NCI-H128 (cell line): Measurements from ENCODE around the gene SPO11.
"Not testable (repeated sequence)": the region's sequence is repeated elsewhere in the genome, so short reads cannot be mapped to it uniquely, and the experiment has no call there.

Source experiments
- DNase-seq: peaks from one replicate; lab custom pipeline; 2025; ENCODE audit not compliant: unreplicated experiment; lab: John Stamatoyannopoulos, UW

SPO11 gene

DNA sequence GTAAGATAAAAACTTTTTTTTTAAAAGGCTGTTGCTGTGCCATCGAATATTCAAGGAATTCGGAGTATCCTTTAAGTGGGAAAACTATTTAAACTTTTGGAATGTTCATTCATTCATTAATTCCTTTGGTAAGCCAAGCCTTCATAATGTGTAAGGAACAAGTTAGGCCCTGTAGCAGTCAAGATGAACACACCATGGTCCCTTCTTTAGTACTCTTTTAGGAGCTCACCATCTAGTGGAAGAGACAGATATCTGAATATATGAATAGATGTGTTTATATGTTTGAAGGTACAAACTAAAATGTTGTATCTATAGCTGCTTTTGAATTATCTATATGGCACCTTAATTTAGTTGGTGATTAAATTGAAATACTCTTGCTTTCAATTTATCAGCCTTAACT lies 5.8 kb downstream of the SPO11 start:
- DNase-seq, result no peak

- DNase-seq, result no peak
These were observed 12.1 kb downstream of the SPO11 start for GRCh38 chr20:57341663-57342062.

GRCh38 chr20:57342829-57343228 lies 13.2 kb downstream of the SPO11 start:
- DNase-seq, result no peak

DNA sequence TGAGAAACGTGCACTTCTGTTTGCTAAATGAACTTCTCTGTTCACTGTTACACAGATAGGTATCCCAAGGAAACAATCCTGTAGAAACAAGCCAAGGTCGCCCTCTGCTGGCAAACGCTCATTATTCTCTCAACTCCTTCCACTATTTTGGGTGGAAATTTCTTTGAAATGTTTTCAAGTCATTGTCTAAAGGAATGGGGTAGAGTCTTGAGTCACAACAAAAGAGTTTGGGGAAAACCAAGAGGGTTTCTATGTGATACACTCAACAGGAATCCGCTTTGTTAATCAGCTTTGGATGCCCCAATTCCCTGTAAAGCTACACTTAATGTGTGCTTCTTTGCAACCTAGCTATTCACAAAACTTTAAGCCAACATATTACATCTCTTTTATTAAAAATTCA lies 16.9 kb downstream of the SPO11 start:
- peak; percentile 35 for DNase-seq

- no peak for DNase-seq
These were observed 17.8 kb downstream of the SPO11 start for GRCh38 chr20:57347393-57347792.

DNA sequence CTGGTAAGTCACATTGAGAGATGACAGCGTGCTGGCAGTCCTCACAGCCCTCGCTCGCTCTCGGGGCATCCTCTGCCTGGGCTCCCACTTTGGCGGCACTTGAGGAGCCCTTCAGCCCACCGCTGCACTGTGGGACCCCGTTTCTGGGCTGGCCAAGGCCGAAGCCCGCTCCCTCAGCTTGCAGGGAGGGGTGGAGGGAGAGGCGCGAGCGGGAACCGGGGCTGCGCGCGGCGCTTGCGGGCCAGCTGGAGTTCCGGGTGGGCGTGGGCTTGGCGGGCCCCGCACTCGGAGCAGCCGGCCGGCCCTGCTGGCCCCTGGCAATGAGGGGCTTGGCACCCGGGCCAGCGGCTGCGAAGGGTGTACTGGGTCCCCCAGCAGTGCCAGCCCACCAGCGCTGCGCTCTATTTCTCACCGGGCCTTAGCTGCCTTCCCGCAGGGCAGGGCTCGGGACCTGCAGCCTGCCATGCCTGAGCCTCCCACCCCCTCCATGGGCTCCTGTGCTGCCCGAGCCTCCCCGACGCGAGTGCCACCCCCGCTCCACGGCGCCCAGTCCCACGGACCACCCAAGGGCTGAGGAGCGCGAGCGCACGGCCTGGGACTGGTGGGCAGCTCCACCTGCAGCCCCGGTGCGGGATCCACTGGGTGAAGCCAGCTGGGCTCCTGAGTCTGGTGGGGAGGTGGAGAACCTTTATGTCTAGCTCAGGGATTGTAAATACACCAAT lies 18.8 kb downstream of the SPO11 start:
- not testable (repeated sequence) for DNase-seq

- DNase-seq, result not testable (repeated sequence)
These were observed 19.4 kb downstream of the SPO11 start for GRCh38 chr20:57348922-57349574.

- DNase-seq, result no peak
These were observed 20.6 kb downstream of the SPO11 start for GRCh38 chr20:57350081-57350710.

DNA sequence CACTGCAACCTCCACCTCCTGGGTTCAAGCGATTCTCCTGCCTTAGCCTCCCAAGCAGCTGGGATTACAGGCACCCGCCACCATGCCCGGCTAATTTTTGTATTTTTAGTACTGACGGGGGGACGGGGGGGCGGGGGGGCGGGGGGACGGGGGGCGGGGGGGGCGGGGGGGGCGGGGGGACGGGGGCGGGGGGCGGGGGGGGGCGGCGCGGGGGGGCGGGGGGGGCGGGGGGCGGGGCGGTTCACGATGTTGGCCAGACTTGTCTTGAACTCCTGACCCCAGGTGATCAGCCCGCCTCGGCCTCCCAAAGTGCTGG lies 21.1 kb downstream of the SPO11 start:
- not testable (repeated sequence) for DNase-seq

- DNase-seq, result peak; percentile 79
These were observed 21.6 kb downstream of the SPO11 start, which contains the start of gene RAE1 for GRCh38 chr20:57351042-57351783. Gene RAE1, plus strand, starts transcription at chr20:57351255. Its CDS starts 2,784 bp downstream, at chr20:57354039.

DNA sequence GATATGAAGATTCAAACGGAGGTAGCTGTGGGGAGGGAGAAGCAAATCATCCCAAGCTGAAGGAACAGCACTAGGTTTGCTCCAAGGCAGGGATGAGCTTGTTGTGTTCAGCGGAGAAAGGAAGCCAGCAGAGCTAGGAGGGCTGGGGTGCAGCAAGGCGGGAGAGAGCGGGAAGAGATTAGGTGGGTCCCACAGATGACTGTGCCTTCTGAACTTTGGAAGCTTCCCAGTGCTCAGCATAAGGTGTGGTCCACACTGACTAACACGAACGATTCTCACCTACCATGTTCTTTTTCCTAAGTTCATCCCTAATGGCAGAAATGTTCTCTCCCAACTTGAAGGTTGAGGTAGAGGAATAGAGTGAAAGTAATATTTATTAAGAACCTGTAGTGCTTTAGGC lies 22.7 kb downstream of the SPO11 start:
- DNase-seq, result no peak

- DNase-seq, result no peak
These were observed 23.7 kb downstream of the SPO11 start for GRCh38 chr20:57353351-57353750.

- DNase-seq, result no peak
These were observed 31.9 kb downstream of the SPO11 start for GRCh38 chr20:57361517-57361916.

DNA sequence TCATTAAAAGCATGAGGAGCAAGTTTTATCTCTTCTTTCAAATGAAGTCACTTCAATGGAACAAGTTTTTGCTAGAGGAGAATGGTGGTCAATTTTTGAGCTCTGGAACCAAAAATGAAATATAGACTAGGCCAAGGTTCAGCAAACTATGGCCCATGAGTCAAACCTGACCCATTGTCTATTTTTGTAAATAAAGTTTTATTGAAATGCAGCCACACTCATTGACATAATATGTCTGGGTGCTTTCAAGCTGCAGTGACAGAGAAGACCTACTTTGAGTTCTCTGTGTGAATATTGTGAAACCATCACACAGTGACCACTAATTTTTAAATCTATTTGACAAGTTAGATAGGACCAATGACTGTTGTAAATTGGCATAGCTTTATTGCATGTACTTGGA lies 34.8 kb downstream of the SPO11 start:
- no peak for DNase-seq

DNA sequence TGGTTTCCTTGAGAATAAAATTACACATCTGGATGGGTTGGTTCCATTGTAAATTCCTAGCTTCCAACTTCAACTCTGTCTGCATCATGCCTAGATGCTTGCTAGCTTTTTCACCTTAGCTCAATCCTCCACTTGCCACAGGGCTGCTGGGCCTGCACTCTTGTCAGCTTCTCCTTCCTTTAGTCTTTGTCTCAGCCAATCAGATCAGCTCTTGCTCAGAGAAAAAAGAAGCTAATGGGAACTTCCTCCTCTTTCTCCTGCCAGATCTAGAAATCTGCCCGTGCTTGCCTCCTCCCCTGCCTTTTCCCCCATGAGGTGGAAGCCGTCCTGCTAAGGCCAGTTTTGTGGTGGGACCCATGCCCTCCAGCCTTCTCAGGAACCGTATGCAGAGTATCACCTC lies 40.0 kb downstream of the SPO11 start:
- no peak for DNase-seq

DNA sequence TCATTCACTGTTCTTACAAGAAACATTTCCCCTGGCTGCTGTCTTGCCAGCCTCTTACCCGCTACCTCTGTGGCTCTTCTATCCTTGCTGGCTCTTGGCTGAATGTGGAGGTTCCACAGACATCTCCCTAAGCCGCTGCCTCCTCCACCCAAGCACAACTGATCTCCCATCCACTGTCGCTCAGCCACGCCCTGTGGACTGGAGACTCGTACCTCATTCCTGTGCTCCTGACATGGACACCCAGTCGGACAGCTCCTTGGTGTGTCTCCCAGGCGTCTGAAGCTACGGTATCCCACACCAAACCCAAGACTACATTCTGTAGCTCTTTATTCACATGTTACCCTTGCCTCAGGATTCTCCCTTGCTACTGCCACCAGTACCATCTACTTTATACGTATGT lies 40.7 kb downstream of the SPO11 start:
- no peak for DNase-seq

GRCh38 chr20:57371363-57371762 lies 41.8 kb downstream of the SPO11 start:
- no peak for DNase-seq

- DNase-seq, result no peak
These were observed 42.6 kb downstream of the SPO11 start for GRCh38 chr20:57372157-57372556.

GRCh38 chr20:57372581-57373350 lies 43.2 kb downstream of the SPO11 start:
- DNase-seq, result no peak

GRCh38 chr20:57374343-57374930 lies 44.8 kb downstream of the SPO11 start:
- no peak for DNase-seq
